Stimulated activated CD8-positive, alpha-beta memory T cell treated with anti-CD3 and anti-CD28 coated beads, Interleukin-12 subunit alpha, Interleukin-12 subunit beta, amount 100 ng/mL, for 24 hours (primary cell): Measurements from ENCODE around the gene IQSEC3.
"Not testable (repeated sequence)": the region's sequence is repeated elsewhere in the genome, so short reads cannot be mapped to it uniquely, and the experiment has no call there.

ENCODE experiments used
- DNase-seq: peaks from one replicate; pipeline ENCODE4 v3.0.0-alpha.2; 2020; ENCODE audit errors: extremely low read depth

IQSEC3 gene

GRCh38 chr12:111699-112493, 45.3 kb downstream of the IQSEC3 start:
- no peak for DNase-seq

GRCh38 chr12:113347-113746, 46.8 kb downstream of the IQSEC3 start:
- no peak for DNase-seq

GRCh38 chr12:114626-115211, 48.2 kb downstream of the IQSEC3 start:
- DNase-seq: no peak

- no peak for DNase-seq
Observed at GRCh38 chr12:115518-115917, 49.0 kb downstream of the IQSEC3 start.

- DNase-seq: no peak
Observed at GRCh38 chr12:115960-116915, 49.7 kb downstream of the IQSEC3 start.

GRCh38 chr12:117311-117710, 50.7 kb downstream of the IQSEC3 start:
- no peak for DNase-seq

- DNase-seq: no peak
Observed at GRCh38 chr12:117816-118345, 51.3 kb downstream of the IQSEC3 start.

GRCh38 chr12:118591-118990, 52.0 kb downstream of the IQSEC3 start:
- no peak for DNase-seq

- DNase-seq: no peak
Observed at GRCh38 chr12:120951-121350, 54.4 kb downstream of the IQSEC3 start.

GRCh38 chr12:121647-122046, 55.1 kb downstream of the IQSEC3 start:
- DNase-seq: no peak

GRCh38 chr12:125075-125474, 58.5 kb downstream of the IQSEC3 start:
- DNase-seq: no peak

- no peak for DNase-seq
Observed at GRCh38 chr12:125566-125965, 59.0 kb downstream of the IQSEC3 start.

- DNase-seq: no peak
Observed at GRCh38 chr12:128079-128478, 61.5 kb downstream of the IQSEC3 start.

- no peak for DNase-seq
Observed at GRCh38 chr12:129001-129400, 62.4 kb downstream of the IQSEC3 start.

GRCh38 chr12:130519-130918, 64.0 kb downstream of the IQSEC3 start:
- no peak for DNase-seq

GRCh38 chr12:131008-131407, 64.4 kb downstream of the IQSEC3 start:
- no peak for DNase-seq

- no peak for DNase-seq
Observed at GRCh38 chr12:131732-132495, 65.3 kb downstream of the IQSEC3 start.

GRCh38 chr12:133616-134232, 67.2 kb downstream of the IQSEC3 start:
- DNase-seq: not testable (repeated sequence)

GRCh38 chr12:135138-135537, 68.6 kb downstream of the IQSEC3 start:
- no peak for DNase-seq

- no peak for DNase-seq
Observed at GRCh38 chr12:138171-138897, 71.8 kb downstream of the IQSEC3 start.
